HepG2 (cell line): ENCODE measurements around the gene CNNM2. TPM values are rescaled to one million over a fixed set of nuclear protein-coding genes. Genes with fewer than 3 reads are reported as not detected.

ENCODE experiments used
- CSRNP2 ChIP-seq: sonication (generic); formaldehyde crosslinking; conservative IDR thresholded peaks from 2 replicates; pipeline ENCODE4 v1.8.0; 2022; ENCODE audit warnings: low read depth, missing genetic modification reagents
- DBP ChIP-seq: sonication (generic); formaldehyde crosslinking; IDR thresholded peaks from 2 replicates; pipeline ENCODE4 v1.4.0; 2020; ENCODE audit warnings: missing genetic modification reagents; ENCODE audit errors: not compliant biosample characterization
- EZH2 ChIP-seq: conservative IDR thresholded peaks from 2 replicates; pipeline ENCODE4 v1.6.1; 2012; ENCODE audit warnings: mild to moderate bottlenecking, low read depth, low read length, moderate library complexity
- PAF1 ChIP-seq: IDR thresholded peaks from 2 replicates; pipeline ENCODE4 v1.6.1; 2016; ENCODE audit warnings: missing genetic modification reagents, missing compliant biosample characterization
- PRDM15 ChIP-seq: sonication (generic); formaldehyde crosslinking; IDR thresholded peaks from 2 replicates; pipeline ENCODE4 v1.4.0; 2020; ENCODE audit warnings: missing genetic modification reagents
- RFX3 ChIP-seq: IDR thresholded peaks from 2 replicates; pipeline ENCODE4 v1.6.1; 2016; ENCODE audit warnings: missing biosample characterization, missing genetic modification reagents
- RFXAP ChIP-seq: sonication (generic); formaldehyde crosslinking; IDR thresholded peaks from 2 replicates; pipeline ENCODE4 v1.4.0; 2020; ENCODE audit warnings: missing genetic modification reagents, borderline replicate concordance
- SPEN ChIP-seq: sonication (generic); formaldehyde crosslinking; IDR thresholded peaks from 2 replicates; pipeline ENCODE4 v1.5.1; 2020; ENCODE audit warnings: low read depth, mild to moderate bottlenecking, missing genetic modification reagents
- ZFP36 ChIP-seq: fragments of 150-350 bp; IDR thresholded peaks from 2 replicates; pipeline ENCODE4 v1.6.1; 2018; ENCODE audit warnings: borderline replicate concordance, low read length, low read depth; ENCODE audit not compliant: partially characterized antibody
- ZNF383 ChIP-seq: sonication (generic); formaldehyde crosslinking; IDR thresholded peaks from 2 replicates; pipeline ENCODE4 v1.4.0; 2020; ENCODE audit warnings: missing genetic modification reagents, mild to moderate bottlenecking, borderline replicate concordance
- ZNF572 ChIP-seq: sonication (generic); formaldehyde crosslinking; IDR thresholded peaks from 2 replicates; pipeline ENCODE4 v1.5.1; 2020; ENCODE audit warnings: mild to moderate bottlenecking, missing genetic modification reagents
- ZNF598 ChIP-seq: sonication (generic); formaldehyde crosslinking; IDR thresholded peaks from 2 replicates; pipeline ENCODE4 v1.5.1; 2020; ENCODE audit warnings: mild to moderate bottlenecking, missing genetic modification reagents, borderline replicate concordance
- ZNF740 ChIP-seq: sonication (generic); formaldehyde crosslinking; IDR thresholded peaks from 2 replicates; pipeline ENCODE4 v1.4.0; 2020; ENCODE audit warnings: missing genetic modification reagents
- ZNF816 ChIP-seq: sonication (generic); formaldehyde crosslinking; IDR thresholded peaks from 2 replicates; pipeline ENCODE4 v1.8.0; 2022; ENCODE audit warnings: missing genetic modification reagents, mild to moderate bottlenecking, borderline replicate concordance
- ZSCAN20 ChIP-seq: sonication (generic); formaldehyde crosslinking; IDR thresholded peaks from 2 replicates; pipeline ENCODE4 v1.4.0; 2020; ENCODE audit warnings: missing genetic modification reagents, mild to moderate bottlenecking, borderline replicate concordance
- polyA plus RNA-seq, 8 experiments: library from polyadenylated mRNA; depleted of rRNA in 3 of 8; stranded (reverse) in 7 of 8; unstranded in 1 of 8; fragments of >200 nt; fragmentation: Illumina TruSeq in 4 of 8; extraction: Trizol in 4 of 8; gene quantifications; 2 replicates each; pipeline versions ENCODE4 v1.2.1 to v1.2.3, GENCODE V29; 2011 to 2016; ENCODE audit warnings: low read depth in 4 of 8, missing spikeins in 1 of 8, mixed read lengths in 1 of 8; ENCODE audit not compliant: insufficient read depth in 1 of 8
- total RNA-seq, 5 experiments: library from RNA; depleted of rRNA; stranded (reverse); fragments of >200 nt; fragmentation: Illumina TruSeq; extraction: Trizol; gene quantifications; 2 replicates each; pipeline ENCODE4 v1.2.3, GENCODE V29; 2016; ENCODE audit warnings: low read depth in 1 of 5
- TF ChIP-seq, protein P1 (sequence below): sonication (generic); formaldehyde crosslinking; IDR thresholded peaks from 2 replicates; pipeline ENCODE4 v1.5.1; 2020; ENCODE audit warnings: missing genetic modification reagents, mild to moderate bottlenecking, borderline replicate concordance
- TF ChIP-seq, protein P2 (sequence below): sonication (generic); formaldehyde crosslinking; IDR thresholded peaks from 2 replicates; pipeline ENCODE4 v1.5.0; 2020; ENCODE audit warnings: missing genetic modification reagents, mild to moderate bottlenecking, borderline replicate concordance

CNNM2 gene
- total and polyA plus RNA-seq, 2 of the 13 experiments (the other 11 are each of a cell fraction or from before 2014, with no cell fraction given): 7.1 to 9.0 TPM

GRCh38 chr10:102869258-102870198, 48.6 kb upstream of the CNNM2 start, which contains the start of gene AS3MT (continued):
- TF ChIP-seq PRDM15 (CRISPR knock-in tag) (no peak), ZNF383 (0 out of 2 replicates have a peak, but pooled peaks have one; percentile 59), ZSCAN20 (CRISPR knock-in tag) (no peak), EZH2 (no peak), ZFP36 (no peak), CSRNP2 (CRISPR knock-in tag) (no peak), ZNF740 (CRISPR knock-in tag) (no peak), RFX3 (CRISPR knock-in tag) (no peak), SPEN (CRISPR knock-in tag) (peak; percentile 26; the same call in 1 of the 2 replicates), ZNF816 (CRISPR knock-in tag) (no peak), RFXAP (CRISPR knock-in tag) (peak; percentile 25; the same call in 1 of the 2 replicates), ZNF598 (CRISPR knock-in tag) (peak; percentile 58; the same call in 1 of the 2 replicates), PAF1 (0 out of 2 replicates have a peak, but pooled peaks have one; percentile 49), ZNF572 (no peak), DBP (CRISPR knock-in tag) (no peak)
- TF ChIP-seq, protein P1, sequence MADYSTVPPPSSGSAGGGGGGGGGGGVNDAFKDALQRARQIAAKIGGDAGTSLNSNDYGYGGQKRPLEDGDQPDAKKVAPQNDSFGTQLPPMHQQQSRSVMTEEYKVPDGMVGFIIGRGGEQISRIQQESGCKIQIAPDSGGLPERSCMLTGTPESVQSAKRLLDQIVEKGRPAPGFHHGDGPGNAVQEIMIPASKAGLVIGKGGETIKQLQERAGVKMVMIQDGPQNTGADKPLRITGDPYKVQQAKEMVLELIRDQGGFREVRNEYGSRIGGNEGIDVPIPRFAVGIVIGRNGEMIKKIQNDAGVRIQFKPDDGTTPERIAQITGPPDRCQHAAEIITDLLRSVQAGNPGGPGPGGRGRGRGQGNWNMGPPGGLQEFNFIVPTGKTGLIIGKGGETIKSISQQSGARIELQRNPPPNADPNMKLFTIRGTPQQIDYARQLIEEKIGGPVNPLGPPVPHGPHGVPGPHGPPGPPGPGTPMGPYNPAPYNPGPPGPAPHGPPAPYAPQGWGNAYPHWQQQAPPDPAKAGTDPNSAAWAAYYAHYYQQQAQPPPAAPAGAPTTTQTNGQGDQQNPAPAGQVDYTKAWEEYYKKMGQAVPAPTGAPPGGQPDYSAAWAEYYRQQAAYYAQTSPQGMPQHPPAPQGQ (CRISPR knock-in tag): no peak
- TF ChIP-seq, protein P2, sequence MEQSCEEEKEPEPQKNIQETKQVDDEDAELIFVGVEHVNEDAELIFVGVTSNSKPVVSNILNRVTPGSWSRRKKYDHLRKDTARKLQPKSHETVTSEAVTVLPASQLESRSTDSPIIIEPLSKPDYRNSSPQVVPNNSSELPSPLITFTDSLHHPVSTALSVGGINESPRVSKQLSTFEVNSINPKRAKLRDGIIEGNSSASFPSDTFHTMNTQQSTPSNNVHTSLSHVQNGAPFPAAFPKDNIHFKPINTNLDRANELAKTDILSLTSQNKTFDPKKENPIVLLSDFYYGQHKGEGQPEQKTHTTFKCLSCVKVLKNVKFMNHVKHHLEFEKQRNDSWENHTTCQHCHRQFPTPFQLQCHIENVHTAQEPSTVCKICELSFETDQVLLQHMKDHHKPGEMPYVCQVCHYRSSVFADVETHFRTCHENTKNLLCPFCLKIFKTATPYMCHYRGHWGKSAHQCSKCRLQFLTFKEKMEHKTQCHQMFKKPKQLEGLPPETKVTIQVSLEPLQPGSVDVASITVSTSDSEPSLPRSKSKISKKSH (CRISPR knock-in tag): no peak
